HG03139 (cell line): ENCODE results near the gene FGD4.
A peak's percentile ranks its signal among the peaks of the same experiment; 100 is the strongest.
"Not testable (repeated sequence)": the region's sequence is repeated elsewhere in the genome, so short reads cannot be mapped to it uniquely, and the experiment has no call there.

Source experiments
- ATAC-seq: cut with Tn5 transposase; IDR thresholded peaks from one replicate; pipeline ENCODE4 v1.9.1; 2021; ENCODE audit not compliant: unreplicated experiment

The FGD4 gene

DNA sequence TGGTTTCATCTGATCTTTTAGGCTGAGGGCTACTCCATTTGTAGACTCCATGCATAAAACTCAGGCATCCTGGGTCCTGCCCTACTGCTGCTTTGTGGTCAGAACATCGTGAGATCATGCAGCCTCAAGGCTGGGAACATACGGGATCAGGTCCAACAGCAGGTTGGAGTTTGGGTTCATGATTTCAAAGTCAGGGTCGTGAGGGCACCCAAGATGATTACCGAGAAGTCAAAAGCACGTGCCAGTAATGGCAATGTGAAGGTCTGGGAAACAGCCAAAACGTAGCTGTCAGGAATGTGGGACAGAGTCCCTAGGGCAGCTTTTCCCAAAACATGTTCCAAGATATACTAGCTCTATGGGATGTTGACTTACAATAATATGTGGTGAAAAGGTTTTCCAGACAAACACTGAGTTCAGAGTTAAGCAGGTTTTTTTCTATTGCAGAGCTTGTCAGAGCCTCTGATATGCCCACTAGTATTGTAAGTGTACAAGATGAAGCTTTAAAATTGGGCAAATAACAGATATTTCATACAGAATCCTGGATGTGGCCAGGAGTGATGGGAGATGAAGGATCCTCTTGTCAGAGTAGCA, 149.4 kb downstream of the FGD4 start:
- ATAC-seq, result no peak

DNA sequence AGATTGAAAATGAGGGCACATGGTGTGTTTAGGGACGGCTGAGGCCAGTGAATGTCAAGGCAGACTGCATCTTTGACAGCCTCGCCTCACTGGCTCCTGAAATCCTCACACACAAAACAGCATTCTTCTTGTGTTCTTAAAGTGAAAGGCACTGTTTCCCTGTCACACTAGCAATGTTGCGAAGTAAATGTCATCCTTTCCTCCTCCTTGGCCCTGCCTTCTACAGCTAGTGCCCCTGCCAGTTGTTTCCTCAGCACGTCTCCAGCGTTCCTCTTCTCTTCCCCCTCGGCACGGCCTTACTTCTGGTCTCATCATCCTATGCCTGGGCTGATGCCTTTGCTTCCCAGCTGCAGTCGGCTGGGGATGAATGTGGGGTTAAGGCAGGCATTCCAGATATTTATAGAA, 150.3 kb downstream of the FGD4 start:
- no peak for ATAC-seq

DNA sequence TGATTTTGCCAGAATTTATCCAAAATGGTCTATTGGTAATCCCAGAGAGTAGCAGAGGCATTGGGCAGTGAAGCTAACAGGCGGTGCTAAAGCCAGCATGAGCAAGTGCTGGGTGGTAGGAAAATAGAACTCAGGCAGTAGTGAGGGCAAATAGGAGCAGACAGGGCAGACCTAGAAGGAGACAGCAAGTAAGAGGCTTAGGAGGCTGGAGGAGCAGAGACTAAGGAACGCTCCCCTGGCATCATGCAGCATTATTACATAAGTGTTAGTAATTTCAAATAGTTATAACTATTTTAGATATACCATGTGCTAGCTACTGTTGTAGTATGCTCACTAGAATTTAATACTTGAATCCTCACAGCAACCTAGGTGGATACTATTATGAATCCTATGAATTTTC, 151.7 kb downstream of the FGD4 start:
- ATAC-seq, result no peak

DNA sequence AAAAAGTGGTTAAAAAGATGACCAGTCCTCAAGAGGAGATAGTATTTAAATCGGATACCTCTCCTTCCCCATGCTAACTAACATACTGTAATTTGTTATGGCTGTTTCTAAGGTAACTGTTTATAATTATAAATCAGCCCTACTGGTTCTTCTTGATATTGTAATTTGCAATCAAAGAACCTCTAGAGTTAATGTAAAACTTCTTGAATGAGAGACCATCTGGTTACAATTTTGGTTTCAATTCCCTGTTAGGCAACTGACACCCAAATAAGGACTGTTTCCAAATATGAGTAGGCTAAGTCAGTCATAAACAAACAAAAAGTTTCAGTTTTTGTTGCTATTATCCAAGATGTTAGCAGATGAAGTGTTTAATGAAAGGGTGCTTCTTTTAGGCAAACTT, 159.5 kb downstream of the FGD4 start:
- peak; percentile 95 for ATAC-seq

DNA sequence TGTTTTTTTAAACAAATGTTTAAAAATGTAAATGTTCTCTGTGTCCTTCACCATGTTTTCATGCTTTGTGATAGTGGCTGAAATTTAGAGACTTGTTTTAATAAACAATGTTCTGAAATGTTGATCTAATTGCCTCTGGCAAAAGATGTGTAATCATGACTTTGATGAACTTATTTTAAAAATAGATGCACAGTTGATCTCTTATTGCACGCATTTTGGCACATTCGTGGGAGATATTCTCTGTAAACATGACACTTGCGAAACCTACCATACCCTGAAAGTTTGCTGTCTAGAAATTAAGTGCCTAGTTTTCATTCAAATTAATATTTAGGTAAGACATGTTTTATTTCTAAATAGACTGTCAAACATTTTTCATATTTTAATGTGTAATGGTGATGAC, 160.1 kb downstream of the FGD4 start:
- ATAC-seq, result no peak

DNA sequence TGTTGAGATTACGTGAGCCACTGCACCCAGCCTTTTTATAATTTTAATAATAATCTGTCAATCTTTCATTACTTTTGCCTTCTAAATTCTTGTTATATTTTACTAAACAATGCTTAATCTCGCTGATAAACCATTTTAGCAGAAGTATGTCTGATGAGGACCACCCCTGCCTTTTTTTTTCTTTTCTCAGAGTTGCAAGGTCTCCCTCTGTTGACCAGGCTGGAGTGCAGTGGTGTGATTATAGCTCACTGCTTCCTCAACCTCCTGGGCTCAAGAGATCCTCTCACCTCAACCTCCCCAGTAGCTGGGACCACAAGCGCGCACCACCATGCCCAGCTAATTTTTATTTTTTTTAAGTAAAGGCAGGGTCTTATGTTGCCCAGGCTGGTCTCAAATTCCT, 161.2 kb downstream of the FGD4 start:
- ATAC-seq, result no peak

DNA sequence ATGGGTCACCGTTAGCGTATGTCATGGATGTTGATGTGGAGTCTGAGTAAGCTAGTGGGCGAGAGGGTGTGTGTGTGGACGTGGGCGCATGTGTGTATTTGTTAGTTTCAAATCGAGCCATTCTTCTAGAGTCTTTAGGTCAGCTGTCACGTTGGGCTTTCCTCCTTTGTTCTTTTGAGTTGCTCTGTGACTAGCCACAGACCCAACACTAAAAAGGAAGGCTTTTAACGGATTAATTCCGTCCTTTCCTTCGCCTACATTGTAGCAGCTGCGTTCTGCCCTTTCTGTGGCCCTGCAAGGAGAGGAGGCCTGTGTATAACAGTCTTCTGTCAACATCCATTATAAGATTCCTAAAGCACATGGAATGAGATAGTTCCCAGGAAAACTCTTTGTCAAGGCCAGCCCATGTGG, 162.6 kb downstream of the FGD4 start:
- ATAC-seq, result no peak

DNA sequence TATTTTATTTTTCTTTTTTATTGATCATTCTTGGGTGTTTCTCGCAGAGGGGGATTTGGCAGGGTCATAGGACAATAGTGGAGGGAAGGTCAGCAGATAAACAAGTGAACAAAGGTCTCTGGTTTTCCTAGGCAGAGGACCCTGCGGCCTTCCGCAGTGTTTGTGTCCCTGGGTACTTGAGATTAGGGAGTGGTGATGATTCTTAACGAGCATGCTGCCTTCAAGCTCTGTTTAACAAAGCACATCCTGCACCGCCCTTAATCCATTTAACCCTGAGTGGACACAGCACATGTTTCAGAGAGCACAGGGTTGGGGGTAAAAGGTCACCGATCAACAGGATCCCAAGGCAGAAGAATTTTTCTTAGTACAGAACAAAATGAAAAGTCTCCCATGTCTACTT, 163.1 kb downstream of the FGD4 start:
- ATAC-seq, result not testable (repeated sequence)

DNA sequence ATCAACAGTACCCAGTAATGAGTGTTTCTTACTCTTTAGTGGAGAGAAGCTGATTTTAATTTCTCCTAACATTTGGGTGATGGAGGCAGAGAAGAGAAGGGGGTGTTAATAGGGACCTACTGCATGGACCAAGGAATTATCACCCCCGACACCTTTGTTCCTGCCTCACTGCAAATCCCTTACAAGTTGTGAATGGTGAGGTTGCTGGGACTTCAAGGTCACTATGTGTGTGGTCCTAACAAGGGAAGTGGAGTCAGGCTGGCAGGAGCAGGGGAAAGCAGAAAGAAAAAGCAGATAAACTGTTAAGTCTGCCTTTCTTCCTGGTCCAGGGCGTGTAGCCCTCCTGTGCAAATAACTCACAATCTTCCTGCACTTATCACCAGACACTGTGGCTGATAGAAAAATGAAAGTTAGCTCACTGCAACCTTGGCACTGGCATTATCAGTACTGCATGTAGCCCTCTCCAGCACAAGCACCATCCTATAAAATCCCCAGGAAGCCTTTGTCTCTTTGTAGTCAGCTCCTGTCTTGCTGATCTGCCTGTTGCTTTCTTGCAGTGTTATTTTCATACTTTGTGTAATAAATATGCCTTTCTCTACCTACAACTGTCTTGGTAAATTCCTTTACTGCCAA, 167.4 kb downstream of the FGD4 start:
- ATAC-seq, result no peak

DNA sequence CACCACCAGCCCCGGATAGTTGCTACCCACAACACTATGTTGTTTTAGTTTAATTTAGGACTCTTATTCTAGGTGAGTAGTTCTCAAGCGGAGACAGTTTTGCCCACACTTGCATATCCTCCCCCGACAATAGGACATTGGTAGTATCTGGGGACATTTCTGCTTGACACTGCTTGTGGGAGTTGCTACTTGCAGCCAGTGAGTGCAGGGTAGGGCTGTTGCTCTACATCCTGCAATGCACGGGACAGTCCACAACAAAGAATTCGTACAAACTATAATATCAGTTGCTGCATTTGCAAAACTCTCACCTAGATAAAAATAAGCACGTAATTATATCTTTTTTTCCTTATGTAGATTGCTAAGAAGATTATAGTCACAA, 167.9 kb downstream of the FGD4 start:
- ATAC-seq, result no peak

DNA sequence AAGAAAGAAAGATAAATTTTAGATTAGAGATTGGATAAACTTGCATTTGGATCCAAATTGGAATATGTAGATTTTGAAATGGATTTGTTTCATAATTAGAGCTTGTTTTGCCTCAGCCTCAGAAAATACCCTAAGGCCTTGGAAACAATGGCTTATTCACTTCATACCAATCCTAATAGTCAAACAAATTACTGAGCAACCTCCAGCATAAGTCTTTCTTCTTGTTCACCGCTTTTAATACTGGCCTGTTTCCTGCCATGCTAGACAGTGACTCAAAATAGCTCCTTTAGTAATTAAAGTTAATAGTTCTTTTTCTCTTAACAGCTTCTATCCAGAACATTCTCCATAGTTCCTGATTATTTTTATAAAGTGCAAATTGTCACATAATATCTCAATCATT, 168.9 kb downstream of the FGD4 start:
- ATAC-seq, result no peak

DNA sequence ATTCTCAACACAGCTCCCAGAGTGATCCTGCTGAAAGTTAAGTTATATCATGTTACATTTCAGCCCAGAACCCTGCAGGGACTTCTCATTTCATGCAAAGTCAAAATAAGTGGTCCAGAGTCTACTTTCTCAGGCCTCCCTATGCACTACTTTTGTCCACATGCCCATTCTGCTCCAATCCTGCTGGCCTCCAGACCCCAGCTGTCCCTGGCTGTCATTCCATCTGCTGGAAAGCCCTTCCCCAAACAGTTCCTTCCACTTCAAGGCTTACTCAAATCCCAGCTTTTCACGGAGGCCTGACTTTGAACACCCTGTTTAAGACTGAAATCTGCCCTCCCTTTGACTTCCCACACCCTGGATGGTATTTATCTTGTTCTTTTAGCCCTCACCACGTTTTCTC, 169.9 kb downstream of the FGD4 start:
- no peak for ATAC-seq

DNA sequence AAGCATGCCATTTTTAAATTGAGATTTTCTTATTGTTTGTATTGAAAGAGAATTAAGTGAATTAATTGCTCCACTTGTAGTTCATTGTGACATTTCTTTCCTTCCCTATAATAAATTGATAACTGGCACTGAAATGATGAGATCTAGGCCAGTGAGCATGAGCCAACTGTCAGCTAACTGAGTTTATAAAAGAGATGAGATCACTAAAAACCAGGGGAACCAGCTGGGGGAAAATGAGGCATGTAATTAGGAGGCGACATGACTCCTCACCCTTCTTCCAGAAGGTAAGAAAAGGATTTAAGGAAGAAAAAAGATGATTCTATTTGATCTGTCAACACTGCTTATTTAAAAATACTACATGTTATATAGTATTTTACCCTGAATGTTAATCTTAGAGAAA, 175.2 kb downstream of the FGD4 start:
- ATAC-seq, result no peak

DNA sequence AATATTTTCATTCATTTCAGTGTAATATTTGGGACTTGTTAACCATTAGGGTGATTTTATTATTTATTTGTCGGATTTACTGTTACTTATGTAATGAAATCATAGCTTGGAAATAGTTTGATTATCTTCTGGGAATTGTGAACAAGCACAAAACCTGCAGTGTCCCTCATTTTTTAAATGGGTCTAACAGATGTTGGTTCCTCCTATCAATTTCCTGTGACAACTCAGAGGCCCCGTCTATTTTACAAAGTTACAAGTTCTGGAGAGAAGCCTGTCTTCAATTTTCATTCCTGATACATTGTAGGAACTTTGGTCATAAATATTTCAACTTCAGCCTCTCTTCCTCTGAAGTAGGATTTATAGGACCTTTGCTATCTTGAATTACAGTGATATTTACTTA, 178.0 kb downstream of the FGD4 start:
- no peak for ATAC-seq

DNA sequence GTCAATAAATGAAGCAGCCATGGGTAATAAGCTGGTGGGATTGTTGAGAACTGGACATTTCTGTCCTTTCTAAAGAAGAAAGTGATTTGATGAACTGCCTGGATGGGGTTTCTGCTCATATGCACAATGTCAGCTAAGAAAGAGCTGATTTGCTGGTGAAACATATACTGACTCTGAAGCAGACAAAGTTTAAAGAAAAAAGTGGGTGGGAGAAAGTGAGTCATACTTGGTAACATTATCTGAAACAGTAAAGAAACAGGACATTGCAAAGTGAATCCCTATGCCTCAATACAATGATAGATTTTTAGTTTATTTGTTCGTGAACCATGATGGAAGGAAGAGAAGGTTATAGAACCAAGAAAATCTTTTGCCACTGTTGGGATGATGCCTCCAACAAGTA, 184.2 kb downstream of the FGD4 start:
- no peak for ATAC-seq

DNA sequence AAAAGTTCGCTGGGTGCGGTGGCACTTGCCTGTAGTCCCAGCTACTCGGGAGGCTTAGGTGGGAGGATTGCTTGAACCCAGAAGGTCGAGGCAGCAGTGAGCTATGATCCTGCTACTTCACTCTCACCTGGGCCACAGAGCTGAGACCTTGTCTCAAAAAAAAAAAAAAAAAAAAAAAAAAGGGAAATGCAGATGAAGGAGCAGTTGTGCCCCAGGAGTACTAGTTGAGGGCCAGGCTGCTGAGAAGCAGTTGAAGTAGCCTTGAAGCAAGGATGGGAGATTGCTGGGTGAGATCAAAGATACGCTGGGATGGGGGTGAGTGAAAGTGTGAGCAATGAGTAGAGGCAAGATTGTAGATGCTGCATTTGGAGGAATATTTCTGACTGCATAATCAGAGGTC, 186.3 kb downstream of the FGD4 start:
- no peak for ATAC-seq

DNA sequence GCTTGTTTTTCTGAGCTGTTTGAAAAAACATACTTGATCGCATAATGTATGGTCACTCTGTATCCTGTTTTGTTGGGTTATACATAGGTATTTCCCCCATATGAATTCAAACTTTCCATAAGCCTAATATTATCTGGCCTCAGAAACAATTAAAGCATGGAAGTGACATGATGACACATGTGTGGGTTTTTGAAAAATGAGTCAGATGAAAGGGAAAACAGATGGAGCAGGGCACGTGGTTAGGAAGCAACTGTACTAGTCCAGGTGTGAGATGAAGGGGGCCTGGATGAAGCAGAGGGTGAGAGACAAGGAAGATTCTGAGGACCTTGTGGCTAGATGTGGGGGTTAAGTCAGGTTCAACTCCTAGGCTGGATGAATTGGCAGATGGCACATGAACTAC, 187.0 kb downstream of the FGD4 start:
- no peak for ATAC-seq

DNA sequence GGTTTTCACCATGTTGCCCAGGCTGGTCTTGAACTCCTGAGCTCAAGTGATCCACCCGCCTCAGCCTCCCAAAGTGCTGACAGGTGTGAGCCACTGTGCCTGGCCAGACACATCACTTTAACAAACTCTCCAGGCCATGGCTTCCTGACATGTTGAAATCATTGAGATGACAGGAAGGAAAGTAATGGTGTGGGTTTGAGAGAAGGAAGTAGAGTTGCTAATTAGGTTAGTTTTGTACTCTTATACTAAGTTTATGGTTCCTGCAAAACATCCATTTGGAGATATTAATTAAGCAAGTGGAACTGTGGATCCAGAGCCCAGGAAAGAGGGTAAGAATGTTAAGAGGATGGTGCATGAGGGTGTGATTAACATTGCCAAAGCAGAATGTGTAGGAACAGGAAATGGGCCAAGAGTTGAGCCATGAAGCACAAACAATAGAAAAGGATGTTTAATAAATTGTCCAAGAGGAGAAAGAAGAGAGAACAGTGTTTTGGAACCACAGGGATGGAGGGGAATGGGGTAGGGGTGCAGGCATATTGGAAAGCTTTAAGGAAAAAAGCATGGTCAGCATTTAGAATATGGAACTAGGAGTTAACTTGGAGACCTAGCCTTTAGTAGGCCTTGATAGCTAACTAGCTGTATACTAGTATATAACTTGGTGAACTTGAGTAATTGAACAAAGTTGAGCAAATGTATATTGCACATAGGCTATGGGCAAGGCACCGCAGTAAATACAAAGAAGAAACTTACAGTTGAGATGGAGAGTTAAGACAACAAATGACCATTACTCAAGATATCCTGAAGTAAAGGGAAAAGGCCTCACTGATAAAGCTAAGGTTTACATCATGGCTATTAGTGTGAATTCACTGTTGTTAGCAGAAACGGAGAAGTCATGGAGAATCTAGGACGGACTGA, 188.5 kb downstream of the FGD4 start:
- ATAC-seq, result no peak

DNA sequence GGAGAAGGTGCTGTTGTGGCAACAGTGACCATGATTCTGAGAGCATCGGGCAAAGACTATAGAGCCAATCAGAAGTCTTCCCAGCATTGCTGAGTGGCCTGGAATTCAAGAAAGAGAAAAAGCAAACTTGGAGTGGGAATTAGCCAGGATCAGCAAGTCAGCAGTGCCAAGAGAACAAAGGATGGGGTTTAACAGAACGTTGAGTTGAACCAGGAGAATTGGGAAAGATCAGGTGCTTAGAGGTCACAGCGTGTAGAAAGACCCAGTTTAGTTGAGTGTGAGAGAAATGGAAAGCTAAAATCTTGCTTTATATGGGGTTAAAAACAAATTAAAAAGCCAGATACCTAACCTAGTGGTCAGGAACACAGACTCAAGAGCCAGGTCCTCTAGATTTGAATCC, 189.2 kb downstream of the FGD4 start:
- ATAC-seq, result no peak

DNA sequence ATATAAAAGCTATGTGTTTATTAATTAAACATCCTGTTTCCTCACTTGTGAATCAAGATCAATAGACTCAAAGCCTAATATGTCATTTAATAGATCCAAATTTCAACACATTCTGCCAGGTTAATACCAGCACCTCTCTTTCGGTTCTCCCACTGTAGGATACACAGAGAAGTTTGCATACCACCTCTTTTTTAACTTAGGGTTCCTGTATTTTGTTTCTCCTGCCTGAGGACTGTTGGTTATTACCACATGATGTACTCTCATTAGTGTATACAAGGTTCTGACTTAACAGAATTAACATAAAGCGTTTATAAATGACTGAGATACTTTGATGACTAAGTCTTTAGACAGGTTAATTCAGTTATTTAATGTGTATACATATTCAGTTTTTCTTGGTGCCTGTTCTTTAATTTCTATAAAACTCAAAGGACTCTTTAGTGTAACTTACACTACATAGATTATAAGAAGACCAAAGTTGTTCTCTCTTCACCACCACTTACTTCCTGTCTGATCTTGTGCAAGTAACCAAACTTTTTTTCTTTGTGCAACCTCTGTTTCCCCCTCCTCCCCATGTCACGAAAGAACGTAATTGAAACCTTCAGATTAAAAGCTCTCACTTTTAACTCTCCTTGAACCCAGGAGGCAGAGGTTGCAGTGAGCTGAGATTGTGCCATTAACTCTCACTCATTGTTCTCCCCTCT, 190.0 kb downstream of the FGD4 start:
- peak; percentile 59 for ATAC-seq

DNA sequence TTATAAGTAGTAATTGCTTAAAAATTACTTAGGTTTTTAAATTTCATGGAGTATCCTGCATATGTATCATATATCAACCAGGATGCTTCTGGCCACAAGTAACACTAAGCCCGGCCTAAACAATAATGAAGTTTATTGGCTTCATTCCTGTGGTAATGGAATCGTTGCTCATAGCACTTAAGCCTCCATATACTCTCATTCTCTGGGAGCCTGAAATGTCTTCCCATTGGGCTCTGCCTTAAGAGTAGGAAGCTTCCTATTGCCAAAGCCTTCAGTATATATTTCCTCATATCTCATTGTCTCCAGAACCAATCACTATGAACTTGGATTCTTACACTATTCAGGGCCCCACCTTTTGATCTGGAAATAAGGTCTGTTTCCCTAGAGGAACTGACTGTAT, 195.9 kb downstream of the FGD4 start:
- ATAC-seq, result no peak

DNA sequence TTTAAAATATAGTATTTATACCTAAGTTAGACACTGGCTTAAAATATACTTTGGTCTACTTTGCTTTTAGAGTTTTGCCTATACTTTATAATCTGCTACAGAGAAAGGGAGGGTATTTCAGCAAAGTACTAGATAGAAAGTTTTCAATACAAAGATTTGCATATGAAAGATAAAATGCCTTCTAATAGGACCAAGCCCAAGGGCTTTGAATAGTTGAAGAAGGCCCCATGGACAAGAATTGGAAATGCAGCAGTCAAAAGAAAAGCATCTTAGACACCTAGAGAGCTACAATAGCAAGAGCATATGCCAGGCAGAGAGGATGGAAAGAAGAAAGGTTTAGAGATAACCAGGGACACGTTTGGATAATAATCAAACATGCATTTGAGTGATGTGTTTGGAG, 196.7 kb downstream of the FGD4 start:
- ATAC-seq, result no peak
